Sciatic nerve (tissue), 2 donors: ENCODE data around the gene MPZL1. TPM values are rescaled to one million over a fixed set of nuclear protein-coding genes. Genes with fewer than 3 reads are reported as not detected.
"Not testable (repeated sequence)": the region's sequence is repeated elsewhere in the genome, so short reads cannot be mapped to it uniquely, and the experiment has no call there.

Experiments used
- ATAC-seq: fragments of 200-7000 bp; cut with Tn5 transposase; one replicate; pipeline ENCODE4 v1.9.1; 2020; ENCODE audit warnings: mild to moderate bottlenecking, moderate library complexity
- DNase-seq: peaks from one replicate; pipeline ENCODE4 v3.0.0-alpha.2; 2020; ENCODE audit warnings: low spot score
- intact Hi-C: fragments of 100-400 bp; cut with DNase I; formaldehyde crosslinking; loops from one replicate; pipeline ENCODE4 v1.14.2; 2022
- total RNA-seq: library from RNA; stranded (reverse); fragmentation: NEBNext Ultra II Directional; extraction: Animal tissue kit (Norgen Biotek cat#: 25700); gene quantifications from one replicate; pipeline ENCODE4 v1.2.1, GENCODE V29; 2021
- donor health status: DM: no; HTN: no; CAD: no.
- donor health status: DM: no; HTN: no; CAD: no.

Gene MPZL1
- total RNA-seq, 1 donor from 2014 or later, result 102 TPM

DNA sequence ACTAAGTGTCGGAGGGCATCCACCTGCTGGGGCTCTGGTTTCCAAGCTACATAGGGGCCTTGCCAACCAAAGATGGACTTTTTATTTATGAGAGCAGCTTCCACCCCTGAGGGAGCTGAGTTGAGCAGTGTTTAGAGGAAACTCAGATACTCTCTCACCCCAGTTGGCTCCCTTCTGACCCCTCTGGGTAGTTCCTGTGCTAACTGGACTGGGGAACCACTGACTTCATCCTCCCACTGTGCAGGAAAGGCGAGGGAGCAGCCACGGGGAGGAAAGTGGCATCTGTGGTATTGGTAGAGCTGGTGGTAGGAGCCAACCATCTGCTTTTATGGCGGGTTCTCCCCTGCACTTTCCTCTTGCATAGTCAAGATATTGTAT, 70.4 kb downstream of the MPZL1 start:
- DNase-seq (no peak), ATAC-seq (peak; percentile 21)
- intact Hi-C loops, result loop anchor here (10.0 kb wide), 1 partner anchor 67 kb away; the partner anchor contains the start of gene MPZL1

DNA sequence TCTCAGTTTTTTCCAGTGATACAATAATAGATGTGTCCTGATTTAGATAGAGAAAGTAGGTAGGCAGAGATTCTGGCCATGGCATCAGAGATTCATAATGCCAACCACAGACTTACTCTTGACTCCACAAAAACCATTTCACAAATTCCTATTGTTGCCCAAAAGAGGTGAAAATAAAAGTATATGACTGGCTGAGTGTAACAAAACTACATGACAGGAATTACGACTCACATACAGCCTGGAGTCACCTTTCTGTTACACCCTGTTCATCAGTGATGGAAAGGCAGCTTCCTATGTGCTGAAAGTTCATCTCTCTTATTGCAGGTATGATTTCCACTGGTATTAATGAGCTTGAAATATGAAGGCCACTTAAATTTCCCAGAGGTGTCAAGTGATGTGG, 72.3 kb downstream of the MPZL1 start:
- no peak for DNase-seq
- intact Hi-C loops, result loop anchor here (10.0 kb wide), 1 partner anchor 69 kb away; the partner anchor contains the start of gene MPZL1
- no peak for ATAC-seq

DNA sequence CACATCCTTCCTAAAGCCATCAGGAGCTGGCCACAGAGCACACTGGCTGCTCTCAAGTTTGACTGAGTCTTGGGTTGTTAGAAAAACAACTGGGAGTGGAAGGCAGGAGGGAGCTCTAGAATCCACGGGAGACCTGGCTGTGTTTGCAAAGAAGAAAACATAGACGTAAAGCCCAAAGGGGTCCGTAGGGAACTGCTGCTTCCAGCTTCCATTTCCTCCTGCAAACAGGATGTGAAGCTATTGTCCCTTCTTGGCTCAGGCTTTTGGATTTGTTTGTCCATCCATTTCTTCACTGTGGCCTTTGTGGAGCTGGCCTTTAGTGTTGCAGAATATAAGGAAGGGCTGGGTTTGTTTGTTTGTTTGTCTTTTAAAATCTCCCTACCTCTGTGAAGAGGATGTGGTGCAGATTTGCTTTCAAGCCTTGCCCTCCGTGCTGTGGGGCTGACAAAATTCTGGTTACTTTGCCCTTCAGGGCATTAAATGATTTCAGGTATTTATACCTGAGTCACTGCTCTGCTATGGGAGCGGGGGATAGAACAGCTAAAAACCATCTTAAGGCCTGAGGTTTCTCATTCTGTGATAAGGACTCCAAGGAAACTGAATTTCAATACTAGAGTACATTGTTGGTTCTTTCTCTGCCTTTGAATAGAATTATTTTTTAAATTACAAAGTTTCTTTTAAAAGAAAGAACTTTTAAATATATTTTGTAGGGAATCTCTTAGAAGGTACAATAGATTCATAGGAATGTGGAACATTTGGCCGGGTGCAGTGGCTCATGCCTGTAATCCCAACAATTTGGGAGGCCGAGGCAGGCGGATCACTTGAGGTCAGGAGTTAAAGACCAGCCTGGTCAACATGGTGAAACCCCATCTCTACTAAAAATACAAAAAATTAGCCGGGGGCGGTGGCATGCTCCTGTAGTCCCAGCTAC, 74.3 kb downstream of the MPZL1 start:
- intact Hi-C loops, result loop anchor here (10.0 kb wide), 1 partner anchor 71 kb away; the partner anchor contains the start of gene MPZL1
- ATAC-seq (peak; percentile 58), DNase-seq (no peak)

DNA sequence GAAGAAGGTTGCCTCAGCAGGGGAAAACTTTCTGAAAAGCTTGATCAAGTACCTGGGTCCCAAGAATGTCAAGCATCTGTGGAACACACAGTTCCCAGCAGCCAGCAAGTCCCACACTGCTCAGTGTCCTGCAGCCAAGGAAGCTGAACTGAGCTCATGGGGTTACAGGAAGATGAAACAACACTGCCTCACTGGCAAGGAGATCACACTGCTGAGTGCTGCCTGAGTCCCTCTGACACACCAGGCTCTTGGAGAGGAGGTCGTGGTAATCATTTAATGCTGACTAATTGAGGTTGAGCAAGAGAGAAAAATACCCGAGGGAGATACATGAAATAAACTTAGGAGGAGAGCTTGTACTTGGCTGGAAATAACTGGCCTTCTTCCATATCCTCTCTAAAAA, 75.2 kb downstream of the MPZL1 start:
- DNase-seq, result peak; percentile 78
- ATAC-seq, result peak; percentile 97
- intact Hi-C loops, result loop anchor here (10.0 kb wide), 1 partner anchor 72 kb away; the partner anchor contains the start of gene MPZL1

DNA sequence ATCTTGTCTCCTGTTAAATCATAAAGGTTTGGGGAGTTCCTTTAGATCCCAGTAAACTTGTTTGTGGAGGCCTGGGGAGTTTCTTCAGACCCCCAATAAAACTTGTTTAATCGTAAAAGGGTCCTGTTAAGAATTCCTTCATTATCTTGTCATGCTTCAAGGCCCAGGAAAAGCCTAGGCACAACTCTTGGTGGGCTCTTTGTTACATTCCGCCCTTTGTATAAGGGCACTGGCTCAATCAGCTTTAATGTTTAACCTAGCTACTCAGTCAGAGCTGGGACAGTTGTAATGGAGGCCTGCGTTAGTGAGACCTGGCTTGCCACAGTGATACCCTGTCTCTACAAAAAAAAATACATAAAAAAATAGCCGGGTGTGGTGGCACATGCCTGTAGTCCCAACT, 77.2 kb downstream of the MPZL1 start:
- no peak for DNase-seq
- intact Hi-C loops, result loop anchor here (10.0 kb wide), 1 partner anchor 74 kb away; the partner anchor contains the start of gene MPZL1

DNA sequence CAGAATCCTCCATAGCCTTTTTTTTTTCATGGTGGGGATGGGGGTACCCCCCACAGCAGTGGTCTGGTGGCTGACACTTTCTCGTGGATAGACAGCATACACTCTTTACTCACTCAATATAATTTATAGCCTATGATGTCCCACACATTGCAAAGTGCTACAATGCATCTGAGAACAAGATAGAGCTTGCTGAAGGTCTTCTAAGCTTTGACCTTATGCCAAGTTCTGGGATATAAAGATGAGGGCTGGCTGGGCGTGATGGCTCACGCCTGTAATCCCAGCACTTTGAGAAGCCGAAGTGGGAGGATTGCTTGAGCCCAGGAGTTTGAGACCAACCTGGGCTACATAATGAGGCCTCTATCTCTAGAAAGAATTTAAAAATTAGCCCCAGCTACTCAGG, 78.0 kb downstream of the MPZL1 start:
- intact Hi-C loops, result loop anchor here (10.0 kb wide), 1 partner anchor 75 kb away; the partner anchor contains the start of gene MPZL1
- DNase-seq (no peak), ATAC-seq (no peak)

More for the DNA sequence above, 77.2 kb downstream of the MPZL1 start:
- no peak for ATAC-seq

DNA sequence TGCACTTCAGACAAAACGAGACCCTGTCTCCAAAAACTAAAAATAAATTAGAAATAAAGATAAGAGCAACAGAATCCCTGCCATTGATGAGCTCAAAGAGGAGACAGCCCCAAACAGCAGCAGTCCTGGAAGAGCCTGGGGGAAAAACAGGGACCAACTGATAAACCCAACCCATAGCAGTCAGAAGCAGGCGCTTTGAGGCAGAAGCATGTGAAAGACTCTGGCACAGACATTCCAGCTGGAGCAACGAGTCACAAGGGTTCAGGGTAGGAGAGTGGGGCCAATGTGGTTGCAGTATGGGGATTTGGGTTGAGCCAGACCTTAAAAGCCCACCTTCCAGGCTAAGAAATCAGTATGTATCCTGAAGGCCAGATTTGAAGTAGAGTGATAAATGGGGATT, 78.5 kb downstream of the MPZL1 start:
- DNase-seq, result no peak
- intact Hi-C loops, result no loop called here
- ATAC-seq, result no peak

DNA sequence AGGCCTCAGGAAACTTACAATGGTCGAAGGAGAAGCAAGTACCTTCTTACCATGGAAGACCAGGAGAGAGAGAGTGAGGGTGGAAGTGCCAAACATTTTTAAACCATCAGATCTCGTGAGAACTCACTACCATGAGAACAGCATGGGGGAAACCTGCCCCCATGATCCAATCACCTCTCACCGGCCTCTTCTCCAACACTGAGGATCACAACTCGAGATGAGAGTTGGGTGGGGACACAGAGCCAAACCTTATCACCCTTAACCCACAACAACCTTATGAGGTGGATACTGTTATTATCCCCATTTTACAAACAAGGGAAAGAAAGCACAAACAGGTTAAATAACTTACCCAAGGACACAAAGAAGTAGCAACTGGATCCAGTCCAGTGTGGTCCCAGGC, 80.5 kb downstream of the MPZL1 start:
- DNase-seq, result no peak
- ATAC-seq, result no peak
- intact Hi-C loops, result no loop called here

DNA sequence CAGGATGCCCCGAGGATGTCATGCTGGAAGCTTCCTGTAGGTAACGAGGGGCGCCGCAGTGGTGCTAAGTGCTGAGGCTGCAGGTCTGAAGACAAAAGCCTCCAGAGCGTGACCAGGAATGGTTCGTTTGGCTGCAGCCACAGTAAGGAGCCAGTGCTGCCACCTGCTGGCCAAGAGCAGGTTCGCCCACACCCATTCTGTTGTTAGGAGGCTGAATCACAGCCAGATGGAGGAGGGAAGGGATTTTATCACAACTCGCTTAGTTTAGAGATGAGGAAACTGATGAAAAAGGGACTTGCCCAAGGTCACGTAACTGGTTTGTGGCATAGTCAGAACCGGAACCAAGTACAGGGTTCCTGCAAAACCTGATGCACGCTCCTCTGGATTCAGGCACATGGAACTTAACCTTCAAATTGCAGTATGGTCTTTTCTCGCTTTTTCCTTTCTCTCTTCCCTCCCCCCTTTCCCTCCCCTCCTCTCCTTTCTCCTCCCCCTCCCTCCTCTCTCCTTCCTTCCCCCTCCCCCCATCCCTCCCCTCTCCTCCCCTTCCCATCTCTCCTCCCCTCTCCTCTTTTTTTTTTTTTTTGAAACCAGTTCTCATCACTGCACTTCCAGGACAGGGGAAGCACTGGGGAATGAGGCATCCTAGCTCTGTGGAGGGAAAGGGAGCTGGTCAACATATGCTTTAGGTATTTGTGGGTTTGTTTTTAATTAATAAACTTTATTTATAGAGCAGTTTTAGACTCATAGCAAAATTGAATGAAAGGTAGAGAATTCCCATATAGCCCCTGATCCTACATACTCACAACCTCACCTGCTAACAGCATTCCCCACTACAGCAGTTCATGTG, 81.8 kb downstream of the MPZL1 start:
- ATAC-seq (peak; percentile 96), DNase-seq (peak; percentile 96)
- intact Hi-C loops, result no loop called here

DNA sequence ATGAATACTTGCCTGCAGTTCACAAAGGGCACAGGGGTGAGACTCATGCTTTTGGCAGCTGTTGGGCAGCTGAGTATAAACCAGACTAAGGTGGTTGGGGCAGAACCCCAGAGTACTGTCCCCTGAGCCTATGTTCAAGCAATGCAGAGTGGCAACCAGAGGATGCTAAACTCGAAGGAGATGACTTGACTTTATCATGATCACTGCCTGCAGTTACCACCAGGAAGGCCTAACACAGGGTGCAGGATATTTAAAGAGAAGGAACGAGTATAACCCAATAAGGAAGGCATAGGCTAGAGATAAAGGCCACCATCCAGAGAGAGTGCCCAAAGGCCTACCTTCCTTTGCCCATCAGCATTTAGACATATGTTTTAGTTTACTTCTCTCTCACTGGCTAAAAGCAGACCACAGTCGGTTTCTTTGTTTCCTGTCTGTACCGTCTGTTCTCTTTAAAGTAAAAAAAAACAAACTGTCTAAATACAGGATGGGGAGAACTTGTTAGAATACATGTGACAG, 83.3 kb downstream of the MPZL1 start:
- ATAC-seq, result no peak
- no peak for DNase-seq
- intact Hi-C loops, result no loop called here

DNA sequence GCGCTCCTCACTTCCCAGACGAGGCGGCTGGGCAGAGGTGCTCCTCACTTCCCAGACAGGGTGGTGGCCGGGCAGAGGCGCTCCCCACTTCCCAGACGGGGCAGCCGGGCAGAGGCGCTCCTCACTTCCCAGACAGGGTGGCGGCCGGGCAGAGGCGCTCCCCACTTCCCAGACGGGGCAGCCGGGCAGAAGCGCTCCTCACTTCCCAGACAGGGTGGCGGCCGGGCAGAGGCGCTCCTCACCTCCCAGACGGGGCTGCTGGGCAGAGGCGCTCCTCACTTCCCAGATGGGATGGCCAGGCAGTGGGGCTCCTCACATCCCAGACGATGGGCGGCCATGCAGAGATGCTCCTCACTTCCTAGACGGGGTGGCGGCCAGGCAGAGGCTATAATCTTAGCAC, 84.5 kb downstream of the MPZL1 start:
- DNase-seq, intact Hi-C loops, ATAC-seq: not testable (repeated sequence)

DNA sequence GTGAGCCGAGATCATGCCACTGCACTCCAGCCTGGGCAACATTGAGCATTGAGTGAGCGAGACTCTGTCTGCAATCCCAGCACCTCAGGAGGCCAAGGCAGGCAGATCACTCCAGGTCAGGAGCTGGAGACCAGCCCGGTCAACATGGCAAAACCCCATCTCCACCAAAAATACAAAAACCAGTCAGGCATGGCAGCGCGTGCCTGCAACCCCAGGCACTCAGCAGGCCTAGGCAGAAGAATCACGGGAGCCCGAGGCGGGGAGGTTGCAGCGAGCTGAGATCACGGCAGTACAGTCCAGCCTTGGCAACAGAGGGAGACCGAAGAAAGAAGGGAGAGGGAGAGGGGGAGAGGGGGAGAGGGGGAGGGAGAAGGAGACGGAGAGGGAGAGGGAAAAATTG, 84.9 kb downstream of the MPZL1 start:
- DNase-seq, intact Hi-C loops, ATAC-seq: not testable (repeated sequence)

DNA sequence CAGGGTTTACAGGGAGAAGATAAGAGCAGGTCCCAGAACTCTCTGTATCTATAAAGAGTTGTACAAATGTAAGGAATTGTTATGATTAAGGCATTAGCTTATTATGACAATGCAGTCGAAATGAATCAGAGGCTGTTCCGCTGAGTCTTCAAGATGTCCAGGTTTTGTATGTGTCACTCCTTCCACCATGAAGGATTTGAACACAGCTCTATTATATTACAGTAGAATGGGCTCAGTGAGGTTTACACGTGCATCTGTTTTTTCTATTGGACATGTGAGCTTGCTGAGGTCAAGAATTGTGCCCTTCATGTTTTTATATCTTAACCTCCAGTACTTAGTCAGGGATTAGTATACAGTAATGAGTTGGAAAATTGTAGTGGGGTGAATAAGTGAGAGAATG, 86.3 kb downstream of the MPZL1 start:
- intact Hi-C loops, result no loop called here
- DNase-seq, result no peak
- no peak for ATAC-seq

DNA sequence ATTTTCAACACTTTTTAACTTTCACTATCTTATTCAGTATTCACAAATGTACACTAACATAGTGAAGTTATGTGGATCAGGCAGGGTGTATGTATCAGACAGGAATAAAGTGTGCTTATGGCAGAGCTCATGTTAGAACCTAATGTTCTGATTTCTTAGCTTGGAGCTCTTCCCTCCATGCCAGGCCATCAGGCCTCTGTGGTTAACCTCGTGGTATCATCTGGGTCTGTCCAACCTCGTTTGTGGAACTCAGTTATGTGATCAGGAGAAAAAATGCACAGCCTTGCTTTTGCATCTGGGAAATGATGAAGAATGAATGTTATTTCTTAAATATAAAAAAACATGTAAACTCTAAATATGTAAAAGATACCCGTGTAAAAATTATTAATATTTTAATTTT, 86.9 kb downstream of the MPZL1 start:
- no peak for DNase-seq
- intact Hi-C loops, result no loop called here
- ATAC-seq, result no peak

DNA sequence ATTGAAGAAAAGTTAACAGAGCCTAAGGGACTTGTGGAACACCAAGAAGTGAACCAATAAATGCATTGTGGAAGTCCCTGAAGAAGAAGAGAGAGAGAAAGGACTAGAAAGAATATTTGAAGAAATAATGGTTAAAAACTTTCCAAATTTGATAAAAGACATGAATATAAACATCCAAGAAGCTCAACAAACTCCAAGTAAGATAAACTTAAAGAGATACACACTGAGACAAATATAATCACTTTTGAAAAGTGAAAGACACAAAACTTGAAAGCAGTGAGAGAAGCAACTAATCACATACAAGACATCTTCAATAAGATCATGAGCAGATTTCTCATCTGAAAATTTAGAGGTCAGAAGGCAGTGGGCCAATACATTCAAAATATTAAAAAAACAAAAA, 91.2 kb downstream of the MPZL1 start:
- ATAC-seq, result no peak
- intact Hi-C loops, result no loop called here

DNA sequence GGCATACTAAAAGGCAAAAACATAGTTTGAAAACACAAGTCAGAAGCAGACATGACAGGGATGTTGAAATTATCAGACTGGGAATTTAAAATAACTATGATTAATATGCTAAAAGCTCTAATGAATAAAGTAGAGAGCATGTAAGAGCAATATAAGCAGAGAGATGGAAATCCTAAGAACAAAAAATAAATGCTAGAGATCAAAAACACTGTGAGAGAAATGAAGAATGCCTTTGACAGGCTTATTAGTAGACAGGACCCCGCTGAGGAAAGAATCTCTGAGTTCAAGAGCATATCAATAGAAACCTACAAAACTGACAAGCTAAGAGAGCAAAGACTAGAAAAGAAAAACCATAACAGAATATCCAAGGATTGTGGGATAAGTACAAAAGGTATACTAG, 93.9 kb downstream of the MPZL1 start:
- intact Hi-C loops, result no loop called here
- DNase-seq, result no peak
- no peak for ATAC-seq

More for the DNA sequence above, 91.2 kb downstream of the MPZL1 start:
- DNase-seq, result no peak

DNA sequence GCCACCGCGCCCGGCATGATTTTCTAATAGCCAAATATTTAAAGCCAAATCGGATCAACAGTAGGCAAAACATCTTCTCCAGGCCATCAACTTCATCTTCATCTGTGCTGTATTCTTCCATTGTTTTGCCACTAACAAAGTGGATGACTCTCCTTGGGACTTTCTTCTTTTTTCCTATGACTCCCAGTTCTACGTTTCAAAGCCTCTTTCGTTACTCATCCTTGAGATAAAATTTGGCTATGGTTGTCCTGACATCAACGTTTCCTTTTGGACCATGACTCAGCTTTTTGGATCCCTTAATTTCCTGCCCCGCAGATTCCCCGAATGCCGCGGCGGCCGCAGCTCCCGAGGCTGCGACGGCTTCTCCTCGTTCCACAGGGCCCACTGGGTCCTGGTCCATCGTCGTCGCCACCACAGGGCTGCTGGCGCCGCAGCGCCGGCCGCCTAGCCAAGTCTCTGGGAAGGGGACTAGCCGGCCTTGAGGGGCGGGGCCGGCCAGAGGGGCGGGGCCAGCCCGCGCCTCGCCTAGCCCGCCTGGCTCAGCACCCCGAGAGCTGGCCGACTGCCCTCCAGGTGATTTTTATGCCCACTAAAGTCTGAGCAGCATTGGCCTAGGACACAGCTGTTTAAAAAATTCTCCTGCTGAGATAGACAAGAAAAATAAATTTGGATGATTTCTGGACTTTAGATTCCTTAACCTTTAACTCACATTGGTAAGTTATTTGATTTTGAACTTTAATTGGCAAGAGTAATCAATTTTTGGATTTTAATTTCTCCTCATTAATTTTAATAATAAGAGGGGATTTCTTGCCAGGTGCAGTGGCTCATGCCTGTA, 98.3 kb downstream of the MPZL1 start:
- intact Hi-C loops, result no loop called here
- DNase-seq, result peak; percentile 80
- ATAC-seq, result peak; percentile 94

DNA sequence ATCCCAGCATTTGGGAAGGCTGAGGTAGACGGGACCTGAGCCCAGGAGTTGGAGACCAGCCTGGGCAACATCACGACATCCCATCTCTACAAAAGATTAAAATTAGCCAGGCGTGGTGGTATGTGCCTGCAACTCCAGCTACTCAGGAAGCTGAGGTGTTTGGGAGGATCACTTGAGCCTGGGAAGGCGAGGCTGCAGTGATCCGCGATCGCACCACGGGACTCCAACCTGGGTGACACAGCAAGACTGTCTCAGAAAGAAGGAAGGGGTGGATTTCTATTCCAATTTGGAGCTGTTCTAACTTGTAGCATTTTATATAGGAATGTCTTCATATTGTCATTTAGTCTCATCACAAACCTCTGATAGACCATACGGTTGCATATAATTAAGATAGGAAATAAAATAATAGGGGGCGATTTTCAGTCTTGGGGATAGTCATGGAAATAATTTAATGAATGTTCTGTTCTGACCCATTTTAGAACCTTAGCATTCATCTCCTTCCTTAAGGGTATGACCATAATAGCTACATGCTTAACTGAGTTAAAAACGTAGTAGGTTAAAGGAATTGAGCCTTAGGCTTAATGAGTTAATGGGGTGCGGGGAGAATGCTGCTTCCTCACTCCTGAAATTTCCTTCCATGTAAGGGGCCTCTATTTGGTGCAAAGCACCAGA, 99.0 kb downstream of the MPZL1 start:
- DNase-seq, result no peak
- ATAC-seq, result no peak
- intact Hi-C loops, result no loop called here
